ENCODE results near the gene FDXR.
"Not testable (repeated sequence)": the region's sequence is repeated elsewhere in the genome, so short reads cannot be mapped to it uniquely, and the experiment has no call there.

The FDXR gene, protein sequence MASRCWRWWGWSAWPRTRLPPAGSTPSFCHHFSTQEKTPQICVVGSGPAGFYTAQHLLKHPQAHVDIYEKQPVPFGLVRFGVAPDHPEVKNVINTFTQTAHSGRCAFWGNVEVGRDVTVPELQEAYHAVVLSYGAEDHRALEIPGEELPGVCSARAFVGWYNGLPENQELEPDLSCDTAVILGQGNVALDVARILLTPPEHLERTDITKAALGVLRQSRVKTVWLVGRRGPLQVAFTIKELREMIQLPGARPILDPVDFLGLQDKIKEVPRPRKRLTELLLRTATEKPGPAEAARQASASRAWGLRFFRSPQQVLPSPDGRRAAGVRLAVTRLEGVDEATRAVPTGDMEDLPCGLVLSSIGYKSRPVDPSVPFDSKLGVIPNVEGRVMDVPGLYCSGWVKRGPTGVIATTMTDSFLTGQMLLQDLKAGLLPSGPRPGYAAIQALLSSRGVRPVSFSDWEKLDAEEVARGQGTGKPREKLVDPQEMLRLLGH

DNA sequence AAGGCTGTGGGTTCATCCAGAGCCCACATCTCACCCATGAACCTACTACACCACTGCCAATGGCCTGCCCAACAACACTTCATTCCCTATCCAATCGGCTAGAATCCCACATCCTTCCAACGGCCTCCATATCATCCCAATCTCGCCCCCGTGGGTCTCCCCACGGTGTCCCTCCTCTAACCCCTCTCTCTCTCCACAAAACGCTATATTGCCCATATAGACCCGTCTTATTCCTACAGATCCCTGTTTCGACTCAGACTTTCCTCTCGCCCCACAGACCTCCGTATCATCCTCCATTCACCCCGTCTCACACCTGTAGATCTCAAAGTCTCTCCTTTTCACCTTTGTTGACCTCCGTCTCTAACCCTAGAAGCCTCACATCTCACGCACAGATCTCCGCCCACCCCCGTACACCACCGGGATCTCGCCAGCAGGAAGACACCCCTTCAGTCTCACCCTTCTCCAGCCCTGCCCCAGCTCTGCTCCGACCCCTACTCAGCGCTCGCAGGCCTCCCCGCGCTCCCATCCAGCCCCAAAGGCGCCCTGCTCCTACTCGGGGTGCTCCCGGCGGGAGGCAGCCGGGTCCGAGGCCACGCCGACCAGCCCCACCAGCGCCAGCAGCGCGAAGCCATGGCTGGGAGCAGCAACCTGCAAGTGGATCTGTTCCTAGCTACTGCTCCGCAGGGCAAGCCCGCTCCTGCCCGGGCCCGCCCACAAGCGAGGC lies at the start of gene FDXR:
FDXR (minus strand) TSS at position 682 of the 724 bp plus-strand sequence; CDS start at position 632, 50 bp downstream.
- DNase-seq, result no peak

DNA sequence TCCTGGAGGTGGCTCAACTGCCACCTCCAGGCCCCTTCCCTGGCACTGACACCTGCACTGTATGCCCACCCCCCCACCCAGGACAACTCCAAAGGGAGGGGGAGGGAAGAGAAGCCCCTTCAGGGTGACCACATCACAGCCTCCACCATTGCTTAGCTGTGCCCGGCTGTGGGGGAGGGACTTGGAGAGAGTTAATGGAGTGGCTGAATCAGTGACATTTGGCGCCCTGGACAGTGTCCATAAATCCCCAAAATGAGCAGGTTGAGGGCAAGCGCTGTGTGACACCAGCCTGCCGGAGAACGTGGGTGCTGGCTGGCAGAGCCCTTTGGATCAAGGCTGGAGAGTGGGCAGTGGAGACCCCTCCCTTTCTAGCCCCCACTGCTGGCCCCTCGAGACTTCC lies 49.4 kb upstream of the FDXR start:
- DNase-seq, result no peak

DNA sequence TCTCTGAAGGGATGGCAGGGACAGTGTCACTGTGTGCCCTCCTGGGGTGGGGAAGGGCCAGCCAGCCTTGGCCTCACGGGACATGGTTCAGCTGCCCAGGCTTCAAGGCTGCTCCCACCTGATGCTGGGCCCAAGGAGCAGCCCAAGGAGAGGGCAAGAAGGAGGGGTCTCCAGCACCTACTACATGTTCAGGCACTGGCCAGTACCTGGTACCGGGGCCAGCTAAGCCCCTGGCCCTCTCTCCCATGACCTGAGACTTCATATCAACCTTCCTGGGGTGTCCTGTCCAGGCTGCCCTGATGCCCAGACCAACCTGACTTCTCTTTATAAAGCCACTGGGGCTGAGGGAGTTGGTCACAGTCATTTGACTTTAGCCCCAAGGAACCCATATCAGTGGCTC lies 49.0 kb upstream of the FDXR start:
- DNase-seq, result no peak

DNA sequence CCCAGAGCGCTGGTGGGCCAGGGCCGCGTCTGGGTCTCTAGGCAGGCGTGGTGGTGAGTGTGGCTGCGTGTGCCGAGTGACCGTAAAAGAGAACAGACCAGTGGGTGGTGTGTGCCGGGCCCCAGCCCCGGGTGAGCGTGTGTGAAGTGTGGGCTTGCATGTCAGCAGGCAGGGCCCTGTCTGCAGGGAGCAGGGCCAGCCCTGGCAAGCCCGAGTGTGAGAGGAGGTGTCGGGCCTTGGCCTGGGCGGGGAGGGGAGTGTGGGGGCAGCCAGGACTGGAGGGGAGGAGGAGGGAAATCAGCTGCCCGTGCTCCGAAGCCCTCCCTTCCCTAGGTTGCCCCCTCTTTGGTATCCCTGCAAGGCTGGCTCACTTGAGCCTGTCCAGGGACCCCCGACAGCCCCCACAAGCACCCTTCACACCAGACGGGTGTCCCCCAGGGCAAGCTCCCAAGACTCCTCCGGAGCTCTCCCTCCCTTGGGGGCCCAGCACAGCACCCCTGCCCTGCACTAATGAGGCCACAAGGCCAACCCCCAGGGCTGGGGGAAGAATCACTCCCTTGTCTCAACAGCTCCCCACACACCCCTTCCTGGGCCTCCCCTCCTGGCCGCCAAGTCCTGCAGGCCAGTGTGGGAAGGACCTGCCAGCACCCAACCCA lies 48.4 kb upstream of the FDXR start:
- DNase-seq, result no peak

DNA sequence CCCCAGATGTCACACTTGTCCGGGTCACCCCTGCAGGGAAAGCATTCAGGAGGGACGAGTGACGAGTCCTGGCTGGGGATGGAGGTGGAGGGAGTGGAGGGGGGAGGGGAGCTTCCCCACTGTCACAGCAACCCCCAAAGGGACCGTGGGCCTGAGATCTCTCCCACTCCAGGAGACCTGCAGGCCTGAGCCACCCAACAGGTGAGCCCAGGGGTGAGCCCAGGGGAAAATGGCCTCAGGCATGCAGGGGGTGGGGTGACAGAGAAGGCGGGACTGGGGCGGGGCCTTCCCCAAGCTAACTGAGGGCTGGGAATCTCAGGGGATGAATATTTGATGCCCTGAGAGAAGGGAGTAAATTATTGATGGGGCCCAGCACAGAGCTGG lies 47.8 kb upstream of the FDXR start:
- DNase-seq, result no peak

DNA sequence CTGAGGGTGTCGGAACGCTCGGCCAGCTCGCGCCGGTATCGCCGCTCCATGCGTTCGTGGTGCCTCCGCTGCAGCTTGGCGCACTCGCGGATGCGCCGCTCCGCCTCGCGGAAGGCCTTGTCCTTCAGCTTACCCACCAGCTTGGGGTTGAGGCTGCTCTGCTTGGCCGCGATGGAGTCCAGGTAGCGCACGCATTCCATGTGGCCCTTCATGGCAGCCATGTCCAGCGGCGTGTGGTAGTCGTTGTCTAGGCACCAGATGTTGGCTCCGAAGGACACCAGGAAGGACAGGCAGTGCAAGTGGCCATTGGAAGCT lies 47.5 kb upstream of the FDXR start:
- DNase-seq, result no peak

DNA sequence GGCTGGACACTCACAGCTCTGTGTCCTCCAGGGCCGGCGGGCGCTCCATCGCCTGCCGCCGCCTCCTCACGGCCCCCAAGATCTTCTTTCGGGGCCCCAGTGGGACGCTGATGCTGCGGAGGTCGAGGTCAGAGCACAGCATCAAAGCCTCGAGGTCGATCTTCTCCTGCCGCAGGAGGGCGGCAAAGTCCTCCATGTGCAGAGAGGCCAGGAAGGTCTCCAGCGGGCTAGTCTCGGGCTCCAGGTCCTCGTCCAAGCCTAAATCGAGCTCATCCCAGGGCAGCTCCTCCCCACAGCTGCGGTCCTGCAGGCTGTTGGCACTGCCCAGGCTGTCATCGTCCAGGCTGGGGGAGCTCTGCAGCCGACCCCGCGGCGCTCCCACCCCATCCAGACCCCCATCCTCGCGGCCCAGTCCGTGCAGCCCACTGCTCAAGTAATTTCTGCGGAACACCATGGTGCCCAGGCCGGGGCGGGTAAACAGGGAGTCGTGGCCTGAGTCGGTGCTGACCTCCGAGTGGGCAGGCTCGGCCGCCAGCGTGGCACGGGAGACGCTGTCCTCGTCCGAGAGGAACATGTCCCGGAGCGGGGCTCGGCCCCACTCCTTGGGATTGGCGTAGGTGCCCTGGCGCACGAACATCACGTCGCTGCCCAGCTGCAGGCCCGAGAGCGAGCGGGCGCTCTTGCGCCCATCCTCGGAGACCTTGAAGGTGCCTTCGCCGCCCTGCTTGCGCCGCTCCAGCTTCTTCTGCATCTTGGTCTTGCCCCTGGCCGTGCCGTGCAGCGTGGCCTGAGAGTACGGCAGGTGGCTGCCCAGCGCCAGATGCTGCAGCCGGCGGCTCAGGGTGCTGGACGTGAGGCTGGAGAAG lies 46.9 kb upstream of the FDXR start:
- peak; percentile 11 for DNase-seq

DNA sequence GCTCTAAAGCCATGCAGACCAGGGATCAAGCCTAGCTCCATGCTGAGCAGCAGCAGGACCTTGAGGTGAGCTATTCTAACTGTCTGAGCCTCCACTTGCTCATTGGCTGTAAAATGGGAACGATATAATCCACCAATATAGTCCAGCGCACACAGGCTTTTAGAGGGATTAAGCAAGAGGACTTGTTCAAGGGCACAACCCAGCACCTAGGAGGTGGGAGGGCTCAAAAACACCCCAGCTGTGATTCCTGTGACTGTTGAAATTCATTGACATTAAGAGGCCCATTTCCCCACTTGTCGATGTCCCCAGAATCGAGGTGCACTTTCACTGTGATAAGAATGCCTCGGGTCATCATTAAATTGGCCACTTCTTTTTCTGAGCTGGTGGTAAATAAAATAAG lies 46.1 kb upstream of the FDXR start:
- no peak for DNase-seq

DNA sequence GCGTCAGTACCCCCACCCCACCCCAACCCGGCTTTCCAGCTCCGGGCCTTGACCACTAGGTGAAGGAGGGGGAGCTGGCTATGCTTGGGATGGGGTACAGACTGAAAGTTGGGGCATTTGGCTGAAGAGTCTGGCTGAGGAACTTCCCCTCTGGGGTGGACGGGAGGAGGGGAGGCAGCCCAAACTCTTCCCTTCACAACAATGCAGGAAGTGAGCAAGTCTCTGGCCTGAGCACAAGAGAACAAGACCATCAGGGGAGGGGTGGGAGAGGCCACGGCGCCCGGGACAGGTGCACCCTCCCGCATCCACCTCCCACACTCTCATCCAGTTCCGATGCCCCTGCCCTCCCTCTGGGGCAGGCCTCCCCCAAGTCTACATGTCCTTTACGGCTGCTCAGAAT lies 44.6 kb upstream of the FDXR start:
- DNase-seq, result peak; percentile 56

DNA sequence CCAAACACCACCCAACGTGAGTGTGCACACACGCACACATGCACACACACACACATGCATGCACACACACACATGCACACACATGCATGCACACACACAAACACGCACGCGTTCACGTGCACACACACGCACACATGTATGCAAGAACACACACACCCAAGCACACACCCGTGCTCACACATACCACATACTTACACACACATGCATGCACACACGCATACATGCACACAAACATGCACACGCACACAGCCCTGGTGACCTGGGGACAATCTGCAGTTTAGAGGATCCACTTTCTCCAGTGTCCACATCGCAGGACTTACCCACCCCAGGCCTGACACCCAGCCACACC lies 44.0 kb upstream of the FDXR start:
- DNase-seq, result no peak

DNA sequence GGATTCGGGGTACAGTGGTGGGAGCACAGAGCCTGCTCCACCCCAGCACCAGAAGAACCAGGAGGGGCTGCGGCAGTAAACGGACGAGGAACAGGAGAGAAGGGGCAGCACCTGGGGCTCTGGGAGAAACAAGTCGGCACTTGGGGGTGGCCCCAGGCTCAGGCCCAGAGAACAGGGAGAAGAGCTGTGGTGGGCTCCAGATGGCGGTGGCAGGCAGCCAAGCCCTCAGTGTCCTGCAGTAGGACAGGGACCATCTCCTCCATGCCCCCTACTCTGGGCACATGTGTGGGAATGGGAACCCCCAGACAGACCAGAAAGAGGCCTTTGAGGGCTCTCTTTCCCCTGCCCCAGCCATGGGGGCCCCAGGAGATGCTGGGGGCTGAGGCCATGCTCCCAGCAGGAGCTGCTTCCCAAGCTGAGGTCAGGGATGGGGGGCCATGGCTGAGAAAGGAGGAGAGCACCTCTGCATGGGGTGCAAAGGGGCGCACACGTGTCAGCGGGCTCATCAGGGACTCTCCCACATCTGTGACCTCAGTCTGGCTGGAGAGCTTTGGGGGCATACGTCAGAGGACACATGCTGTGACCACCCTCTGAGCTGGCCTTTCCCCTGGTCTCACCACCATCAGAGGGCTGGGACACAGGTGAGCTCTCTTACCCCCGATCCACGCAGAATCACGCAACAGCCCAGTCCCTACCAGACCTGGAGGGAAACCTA lies 43.5 kb upstream of the FDXR start:
- DNase-seq, result no peak

DNA sequence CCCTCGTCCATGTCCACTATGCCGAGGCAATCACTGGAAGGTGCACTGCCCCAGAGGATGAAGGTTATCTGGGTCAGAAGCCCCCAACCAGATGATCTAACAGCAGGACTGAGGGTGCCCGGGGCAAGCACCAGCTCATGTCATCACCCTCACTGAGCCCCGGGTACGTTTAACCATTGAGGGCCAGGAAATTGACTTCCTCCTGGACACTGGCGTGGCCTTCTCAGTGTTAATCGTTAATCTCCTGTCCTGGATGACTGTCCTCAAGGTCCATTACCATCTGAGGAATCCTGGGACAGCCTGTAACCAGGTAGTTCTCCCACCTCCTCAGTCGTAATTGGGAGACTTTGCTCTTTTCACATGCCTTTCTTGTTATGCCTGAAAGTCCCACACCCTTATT lies 38.6 kb upstream of the FDXR start:
- DNase-seq, result not testable (repeated sequence)

DNA sequence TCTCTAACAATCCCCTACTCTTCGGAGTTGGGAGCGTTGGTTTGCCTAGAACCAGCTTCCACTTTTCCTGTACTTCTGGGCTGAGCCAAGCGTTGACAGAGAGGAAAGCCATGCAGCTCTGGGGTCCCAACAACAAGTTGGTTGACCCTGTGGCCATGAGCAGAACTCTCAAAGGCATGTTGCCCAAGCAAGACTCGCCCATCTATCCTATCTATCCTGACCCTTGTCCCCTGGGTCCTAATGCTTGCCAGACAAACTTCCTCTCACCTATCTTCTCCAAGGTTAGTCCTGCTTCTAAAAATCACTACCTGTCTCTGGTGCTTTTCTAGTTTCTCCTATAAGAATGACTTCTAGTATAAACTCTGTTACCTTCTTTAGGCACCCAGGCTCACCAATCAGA lies 36.3 kb upstream of the FDXR start:
- DNase-seq, result not testable (repeated sequence)

DNA sequence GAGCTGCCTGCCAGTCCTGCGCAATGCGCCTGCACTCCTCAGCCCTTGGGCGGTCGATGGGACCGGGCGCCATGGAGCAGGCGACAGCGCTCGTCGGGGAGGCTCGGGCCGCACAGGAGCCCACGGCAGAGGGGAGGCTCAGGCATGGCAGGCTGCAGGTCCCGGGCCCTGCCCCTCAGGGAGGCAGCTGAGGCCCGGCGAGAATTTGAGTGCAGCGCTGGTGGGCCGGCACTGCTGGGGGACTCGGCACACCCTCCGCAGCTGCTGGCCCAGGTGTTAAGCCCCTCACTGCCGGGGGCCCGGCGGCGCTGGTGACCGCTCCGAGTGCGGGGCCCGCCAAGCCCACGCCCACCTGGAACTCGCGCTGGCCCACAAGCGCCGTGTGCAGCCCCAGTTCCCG lies 34.2 kb upstream of the FDXR start:
- DNase-seq, result no peak

DNA sequence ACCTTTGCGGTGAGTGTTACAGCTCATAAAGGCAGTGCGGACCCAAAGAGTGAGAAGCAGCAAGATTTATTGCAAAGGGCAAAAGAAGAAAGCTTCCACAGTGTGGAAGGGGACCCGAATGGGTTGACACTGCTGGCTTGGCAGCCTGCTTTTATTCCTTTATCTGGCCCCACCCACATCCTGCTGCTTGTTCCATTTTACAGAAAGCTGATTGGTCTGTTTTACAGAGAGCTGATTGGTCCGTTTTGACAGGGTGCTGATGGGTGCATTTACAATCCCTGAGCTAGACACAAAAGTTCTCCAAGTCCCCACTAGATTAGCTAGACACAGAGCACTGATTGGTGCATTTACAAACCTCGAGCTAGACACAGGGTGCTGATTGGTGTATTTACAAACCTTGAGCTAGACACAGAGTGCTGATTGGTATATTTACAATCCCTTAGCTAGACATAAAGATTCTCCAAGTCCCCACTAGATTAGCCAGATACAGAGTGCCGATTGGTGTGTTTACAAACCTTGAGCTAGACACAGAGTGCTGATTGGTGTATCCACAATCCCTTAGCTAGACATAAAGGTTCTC lies 33.5 kb upstream of the FDXR start:
- not testable (repeated sequence) for DNase-seq

DNA sequence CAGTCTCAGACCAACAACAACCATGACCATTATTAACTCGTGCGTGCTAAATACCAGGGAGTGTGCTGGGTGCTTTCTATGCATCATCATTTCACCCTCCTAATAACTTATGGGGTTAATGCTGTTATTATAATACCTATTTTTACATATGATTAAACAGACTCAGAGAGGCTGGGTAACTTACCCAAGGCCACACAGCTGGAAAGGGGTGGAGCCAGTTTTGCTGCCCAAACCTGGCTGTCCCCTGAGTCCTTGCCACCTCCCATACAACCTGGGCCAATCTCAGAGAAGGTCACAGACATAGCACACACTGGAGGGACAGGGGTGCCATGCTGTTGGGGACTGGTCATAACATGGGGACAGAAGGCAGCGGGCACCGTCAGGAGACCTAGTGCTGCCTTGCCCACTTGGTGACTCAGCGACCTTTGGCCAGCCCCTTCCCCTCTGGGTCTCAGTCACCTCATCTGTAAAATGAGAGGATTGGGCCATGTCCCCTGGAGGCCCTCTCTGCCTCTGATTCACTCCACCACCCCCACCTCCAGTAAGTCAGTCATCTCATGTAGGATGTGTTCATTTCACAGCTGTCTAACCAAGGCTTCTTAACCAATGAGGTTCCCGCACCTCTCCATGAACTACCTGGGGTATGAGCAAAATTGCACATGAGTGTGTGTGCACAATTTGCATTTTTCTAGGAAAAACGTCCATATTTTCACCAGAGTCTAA lies 32.1 kb upstream of the FDXR start:
- no peak for DNase-seq

DNA sequence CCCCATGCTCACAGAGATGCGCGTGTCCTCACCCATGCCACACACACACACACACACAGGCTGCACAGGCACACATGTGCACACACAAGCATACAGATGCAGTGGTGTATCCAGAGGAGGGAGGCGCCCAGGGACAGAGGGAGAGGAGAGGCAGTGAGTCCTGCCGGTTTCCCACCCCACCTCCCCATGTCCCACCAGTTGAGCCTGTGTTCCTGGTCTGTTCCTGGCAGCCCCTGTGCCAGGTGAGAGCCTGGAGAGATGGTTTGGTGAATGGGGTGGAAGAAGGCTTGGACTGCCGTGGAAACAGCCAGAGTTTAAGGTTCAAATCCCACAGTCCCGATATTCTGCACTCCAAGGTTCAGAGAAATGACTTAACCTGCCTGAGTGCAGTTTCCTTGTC lies 30.9 kb upstream of the FDXR start:
- DNase-seq, result no peak

DNA sequence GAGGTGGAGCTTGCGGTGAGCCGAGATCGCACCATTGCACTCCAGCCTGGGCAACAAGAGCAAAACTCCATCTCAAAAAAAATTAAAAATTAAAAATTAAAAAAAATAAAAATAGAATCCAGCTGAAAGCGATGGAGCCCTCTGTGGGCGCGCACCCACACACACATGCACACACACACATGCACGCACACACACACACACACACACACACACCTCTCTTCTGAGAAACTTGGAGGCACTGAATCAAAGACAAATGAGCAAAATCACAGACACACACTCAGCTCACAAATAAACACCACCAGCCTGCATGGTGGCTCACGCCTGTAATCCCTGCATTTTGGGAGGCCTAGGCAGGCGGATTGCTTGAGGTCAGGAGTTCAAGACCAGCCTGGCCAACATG lies 30.2 kb upstream of the FDXR start:
- no peak for DNase-seq

DNA sequence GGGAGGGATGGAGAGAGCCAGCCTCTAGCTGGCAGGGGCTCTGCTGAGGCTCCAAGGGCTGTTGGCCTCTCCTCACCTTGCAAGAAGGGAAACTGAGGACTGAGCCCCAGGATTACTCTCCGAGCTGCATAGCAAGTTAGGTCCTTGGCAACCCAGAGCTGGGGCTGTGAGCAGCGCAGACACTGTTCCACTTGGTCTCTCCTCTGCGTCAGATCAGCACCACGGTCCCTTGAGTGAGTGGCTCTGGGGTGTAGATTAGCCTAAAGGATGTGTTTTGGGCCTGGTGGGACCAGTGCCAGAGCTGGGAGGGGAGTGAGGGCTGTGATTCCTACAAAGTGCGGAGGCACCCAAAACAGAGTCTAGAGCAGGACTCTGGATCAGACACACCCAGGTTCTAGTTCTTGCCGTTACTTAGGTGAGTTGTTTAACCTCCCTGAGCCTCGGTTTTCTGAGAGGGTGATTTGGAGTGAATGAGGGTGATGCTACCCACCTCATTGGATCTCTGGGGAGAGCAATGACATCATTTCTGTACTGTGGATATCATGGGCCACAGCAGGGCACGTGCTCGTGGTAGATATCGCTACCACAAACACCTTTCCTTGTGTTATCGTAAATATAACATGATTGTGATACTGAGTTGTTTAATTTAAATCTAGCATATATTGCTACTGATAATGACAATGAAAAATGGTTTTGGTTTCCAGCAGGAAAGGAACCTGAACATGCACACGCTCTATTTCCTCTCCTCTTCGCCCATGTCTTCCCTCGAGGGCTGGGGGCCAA lies 28.8 kb upstream of the FDXR start:
- DNase-seq, result no peak

DNA sequence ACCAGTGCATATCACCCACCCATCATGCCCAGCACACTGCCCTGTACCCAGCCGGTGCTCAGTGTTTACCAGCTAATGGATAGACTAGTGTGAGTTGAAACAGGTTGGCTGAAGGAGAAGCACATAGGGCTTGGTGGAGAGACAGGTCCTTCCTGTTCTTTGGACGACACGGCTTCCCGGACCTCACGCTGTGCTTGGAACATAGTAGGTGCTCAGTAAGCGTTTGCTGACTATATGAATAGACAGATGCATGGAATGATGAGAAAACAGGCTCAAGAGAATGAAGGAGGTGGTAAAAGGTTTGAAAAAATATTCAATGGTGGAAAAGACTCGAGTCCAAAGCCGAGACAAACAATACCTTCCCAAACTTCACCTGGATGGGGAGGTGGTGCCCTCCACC lies 27.4 kb upstream of the FDXR start:
- DNase-seq, result no peak

Data from inflammatory macrophage treated with lipopolysaccharide for 4 hours (primary cell).